GM23338 (cell line): ENCODE data around the gene FRA10AC1. TPM values are rescaled to one million over a fixed set of nuclear protein-coding genes. Genes with fewer than 3 reads are reported as not detected.

ENCODE experiments used
- ATAC-seq: fragments of 200-7000 bp; cut with Tn5 transposase; 3 replicates; pipeline ENCODE4 v1.9.1; 2020
- DNase-seq: peaks from one replicate; pipeline ENCODE4 v3.0.0-alpha.2; 2015; ENCODE audit warnings: low spot score
- H2AFZ ChIP-seq: fragments of 200-600 bp; sonication (generic); 2 replicates; pipeline ENCODE4 v1.8.0; 2016; ENCODE audit warnings: antibody characterized with exemption, mild to moderate bottlenecking, moderate library complexity
- H3F3A ChIP-seq: fragments of 200-600 bp; sonication (generic); replicated peaks from 2 replicates; pipeline ENCODE4 v1.8.0; 2017; ENCODE audit warnings: antibody characterized with exemption, mixed run types, low read depth
- H3K27ac ChIP-seq: fragments of 200-600 bp; sonication (generic); 2 replicates; pipeline ENCODE4 v1.6.1; 2016; ENCODE audit warnings: low read depth
- H3K27me3 ChIP-seq: fragments of 200-600 bp; sonication (generic); 2 replicates; pipeline ENCODE4 v1.8.0; 2016; ENCODE audit warnings: mild to moderate bottlenecking, mixed run types, moderate library complexity; ENCODE audit not compliant: insufficient read depth
- H3K36me3 ChIP-seq: fragments of 200-600 bp; sonication (generic); 2 replicates; pipeline ENCODE4 v1.8.0; 2016; ENCODE audit warnings: mild to moderate bottlenecking; ENCODE audit not compliant: insufficient read depth
- H3K4me1 ChIP-seq: fragments of 200-600 bp; sonication (generic); 2 replicates; pipeline ENCODE4 v1.8.0; 2016; ENCODE audit warnings: mild to moderate bottlenecking, moderate library complexity; ENCODE audit not compliant: insufficient read depth
- H3K4me2 ChIP-seq: fragments of 200-600 bp; sonication (generic); 2 replicates; pipeline ENCODE4 v1.7.1; 2017; ENCODE audit warnings: mixed run types
- H3K4me3 ChIP-seq: fragments of 200-600 bp; sonication (generic); 2 replicates; pipeline ENCODE4 v1.6.1; 2016; ENCODE audit warnings: mixed run types
- H3K79me2 ChIP-seq: fragments of 200-600 bp; sonication (generic); replicated peaks from 2 replicates; pipeline ENCODE4 v1.8.0; 2017; ENCODE audit warnings: mild to moderate bottlenecking; ENCODE audit not compliant: insufficient read depth
- H3K9me2 ChIP-seq: fragments of 200-600 bp; sonication (generic); 2 replicates; pipeline ENCODE4 v1.8.0; 2017; ENCODE audit not compliant: insufficient read depth
- H4K20me1 ChIP-seq: fragments of 200-600 bp; sonication (generic); replicated peaks from 2 replicates; pipeline ENCODE4 v1.8.0; 2017; ENCODE audit warnings: mild to moderate bottlenecking; ENCODE audit not compliant: insufficient read depth
- H3K27ac Mint-ChIP-seq: 2 replicates; pipeline ENCODE4 v1.8.0; 2020; ENCODE audit warnings: inconsistent platforms, mild to moderate bottlenecking, moderate library complexity, mixed read lengths
- H3K27me3 Mint-ChIP-seq: 3 replicates; pipeline ENCODE4 v1.8.0; 2022; ENCODE audit warnings: low read depth, mild to moderate bottlenecking, moderate library complexity, mixed read lengths, inconsistent platforms; ENCODE audit not compliant: insufficient read depth, poor library complexity
- H3K36me3 Mint-ChIP-seq: 3 replicates; pipeline ENCODE4 v1.8.0; 2021; ENCODE audit warnings: low read depth, mild to moderate bottlenecking, inconsistent platforms, moderate library complexity, mixed read lengths
- H3K4me1 Mint-ChIP-seq: 3 replicates; pipeline ENCODE4 v1.8.0; 2020; ENCODE audit warnings: mild to moderate bottlenecking, inconsistent platforms, mixed read lengths
- H3K4me3 Mint-ChIP-seq: 3 replicates; pipeline ENCODE4 v1.8.0; 2021; ENCODE audit warnings: moderate library complexity, mild to moderate bottlenecking, inconsistent platforms, mixed read lengths
- H3K9me3 Mint-ChIP-seq: 3 replicates; pipeline ENCODE4 v1.8.0; 2020; ENCODE audit warnings: moderate library complexity, mild to moderate bottlenecking, inconsistent platforms, mixed read lengths
- CREB1 ChIP-seq: fragments of 250-450 bp; sonication (Bioruptor Pico); IDR thresholded peaks from 2 replicates; pipeline ENCODE4 v1.5.0; 2020; ENCODE audit warnings: low read depth, mild to moderate bottlenecking, moderate library complexity
- EZH2 ChIP-seq: fragments of 200-600 bp; sonication (generic); IDR thresholded peaks from one replicate; pipeline ENCODE4 v1.8.0; 2017; ENCODE audit warnings: antibody characterized with exemption, mild to moderate bottlenecking, low read depth; ENCODE audit not compliant: unreplicated experiment
- EZH2phosphoT487 ChIP-seq: fragments of 200-600 bp; sonication (generic); IDR thresholded peaks from one replicate; pipeline ENCODE4 v1.8.1; 2018; ENCODE audit warnings: antibody characterized with exemption; ENCODE audit not compliant: unreplicated experiment
- JUNB ChIP-seq: IDR thresholded peaks from one replicate; pipeline ENCODE4 v1.6.1; 2016; ENCODE audit warnings: antibody characterized with exemption; ENCODE audit not compliant: unreplicated experiment
- NANOG ChIP-seq: IDR thresholded peaks from 2 replicates; pipeline ENCODE4 v1.6.1; 2016; ENCODE audit warnings: antibody characterized with exemption, borderline replicate concordance
- POLR2AphosphoS5 ChIP-seq: IDR thresholded peaks from 2 replicates; pipeline ENCODE4 v1.6.1; 2016; ENCODE audit warnings: antibody characterized with exemption, low read depth
- STAT1 ChIP-seq: IDR thresholded peaks from one replicate; pipeline ENCODE4 v1.6.1; 2016; ENCODE audit warnings: antibody characterized with exemption; ENCODE audit not compliant: unreplicated experiment
- ZNF114 ChIP-seq: fragments of 250-450 bp; sonication (Bioruptor Pico); IDR thresholded peaks from 2 replicates; pipeline ENCODE4 v1.5.0; 2020; ENCODE audit warnings: mild to moderate bottlenecking, moderate library complexity
- ZNF331 ChIP-seq: fragments of 250-450 bp; sonication (Bioruptor Pico); IDR thresholded peaks from 2 replicates; pipeline ENCODE4 v1.5.0; 2020; ENCODE audit warnings: low read depth, mild to moderate bottlenecking, moderate library complexity
- polyA plus RNA-seq: library from polyadenylated mRNA; unstranded; fragments of >200 nt; fragmentation: Nextera tagmentation; extraction: Ambion mirVana; gene quantifications from 2 replicates; pipeline ENCODE4 v1.2.1, GENCODE V29; 2016
- total RNA-seq: library from RNA; depleted of rRNA; stranded (reverse); fragments of >200 nt; shearing (Covaris generic); gene quantifications from 2 replicates; pipeline ENCODE4 v1.2.3, GENCODE V29; 2014
- TF ChIP-seq, protein P1 (sequence below): fragments of 250-450 bp; sonication (Bioruptor Pico); IDR thresholded peaks from 2 replicates; pipeline ENCODE4 v1.5.0; 2020; ENCODE audit warnings: mild to moderate bottlenecking, moderate library complexity
- TF ChIP-seq, protein P2 (sequence below): IDR thresholded peaks from one replicate; pipeline ENCODE4 v1.6.1; 2018; ENCODE audit warnings: antibody characterized with exemption; ENCODE audit not compliant: unreplicated experiment
- TF ChIP-seq, protein P3 (sequence below), 2 experiments: fragments of 200-600 bp in 1 of 2; sonication (generic) in 1 of 2; conservative IDR thresholded peaks; 2 replicates each; pipeline versions ENCODE4 v1.5.1 to v1.6.1; 2016 to 2017; ENCODE audit warnings: antibody characterized with exemption in 2 of 2, low read depth in 2 of 2, mild to moderate bottlenecking in 2 of 2, moderate library complexity in 1 of 2
- TF ChIP-seq, protein P4 (sequence below): IDR thresholded peaks from 2 replicates; pipeline ENCODE4 v1.6.1; 2016; ENCODE audit warnings: antibody characterized with exemption

Gene FRA10AC1
- total and polyA plus RNA-seq, 2 experiments from 2014 or later: 35.4 to 51.5 TPM

DNA sequence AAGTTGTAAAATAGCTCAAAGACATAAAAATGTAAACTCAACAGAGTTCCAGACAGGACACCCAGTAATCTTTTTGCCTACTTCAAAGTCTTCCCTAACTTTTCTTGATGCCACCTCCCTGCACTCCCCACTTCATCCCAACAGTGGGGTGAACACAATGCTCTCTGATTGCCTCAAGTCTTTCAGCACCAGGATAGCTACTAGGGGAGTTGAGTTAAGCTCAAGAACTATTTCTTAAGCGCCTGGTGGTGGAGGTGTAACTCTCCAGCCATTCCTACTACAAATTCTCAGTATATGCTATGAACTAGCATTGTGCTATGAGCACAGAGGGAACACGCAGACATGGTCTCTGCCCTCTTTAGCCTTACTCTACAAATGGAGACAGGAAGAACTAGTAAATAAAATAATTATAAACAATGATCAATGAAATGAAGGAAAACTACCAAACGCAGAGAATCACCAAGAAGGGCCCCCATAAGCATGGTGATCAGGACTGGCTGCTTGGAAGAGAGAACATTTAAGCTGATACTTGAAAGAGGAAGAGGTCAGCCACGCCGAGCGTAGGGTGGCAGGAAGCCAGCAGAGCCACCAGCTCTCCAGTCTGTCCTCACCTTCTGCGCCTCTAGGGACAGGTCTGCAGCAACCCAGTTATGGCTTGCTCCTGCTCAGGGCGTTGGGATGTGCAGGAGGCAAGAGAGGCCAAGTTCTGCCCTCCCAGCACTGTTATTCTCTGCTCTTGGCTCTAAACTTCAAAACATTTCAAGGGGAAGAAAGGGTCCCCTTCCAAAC lies 16.7 kb upstream of the FRA10AC1 start:
- Histone ChIP-seq H3K4me3 (0 out of 2 replicates have a peak overlapping the region, but pooled peaks have one; percentile 12), H3K79me2 (no peaks in the 10 kb centered on the region), H3K27me3 (no peaks in the 10 kb centered on the region), H3K4me1 (peaks cover 35% of the 10 kb centered on the region), H4K20me1 (no peaks in the 10 kb centered on the region), H3F3A (no peaks in the 10 kb centered on the region), H3K9me2 (0 out of 2 replicates have a peak, but pooled peaks cover 2% of the 10 kb centered on the region), H3K36me3 (0 out of 2 replicates have a peak, but pooled peaks cover 3% of the 10 kb centered on the region), H3K27ac (no peak overlapping the region), H3K4me2 (peak overlapping the region; percentile 68), H2AFZ (peak overlapping the region; percentile 83)
- TF ChIP-seq ZNF114 (CRISPR knock-in tag): no peak
- no peak for TF ChIP-seq STAT1
- TF ChIP-seq, protein P1, sequence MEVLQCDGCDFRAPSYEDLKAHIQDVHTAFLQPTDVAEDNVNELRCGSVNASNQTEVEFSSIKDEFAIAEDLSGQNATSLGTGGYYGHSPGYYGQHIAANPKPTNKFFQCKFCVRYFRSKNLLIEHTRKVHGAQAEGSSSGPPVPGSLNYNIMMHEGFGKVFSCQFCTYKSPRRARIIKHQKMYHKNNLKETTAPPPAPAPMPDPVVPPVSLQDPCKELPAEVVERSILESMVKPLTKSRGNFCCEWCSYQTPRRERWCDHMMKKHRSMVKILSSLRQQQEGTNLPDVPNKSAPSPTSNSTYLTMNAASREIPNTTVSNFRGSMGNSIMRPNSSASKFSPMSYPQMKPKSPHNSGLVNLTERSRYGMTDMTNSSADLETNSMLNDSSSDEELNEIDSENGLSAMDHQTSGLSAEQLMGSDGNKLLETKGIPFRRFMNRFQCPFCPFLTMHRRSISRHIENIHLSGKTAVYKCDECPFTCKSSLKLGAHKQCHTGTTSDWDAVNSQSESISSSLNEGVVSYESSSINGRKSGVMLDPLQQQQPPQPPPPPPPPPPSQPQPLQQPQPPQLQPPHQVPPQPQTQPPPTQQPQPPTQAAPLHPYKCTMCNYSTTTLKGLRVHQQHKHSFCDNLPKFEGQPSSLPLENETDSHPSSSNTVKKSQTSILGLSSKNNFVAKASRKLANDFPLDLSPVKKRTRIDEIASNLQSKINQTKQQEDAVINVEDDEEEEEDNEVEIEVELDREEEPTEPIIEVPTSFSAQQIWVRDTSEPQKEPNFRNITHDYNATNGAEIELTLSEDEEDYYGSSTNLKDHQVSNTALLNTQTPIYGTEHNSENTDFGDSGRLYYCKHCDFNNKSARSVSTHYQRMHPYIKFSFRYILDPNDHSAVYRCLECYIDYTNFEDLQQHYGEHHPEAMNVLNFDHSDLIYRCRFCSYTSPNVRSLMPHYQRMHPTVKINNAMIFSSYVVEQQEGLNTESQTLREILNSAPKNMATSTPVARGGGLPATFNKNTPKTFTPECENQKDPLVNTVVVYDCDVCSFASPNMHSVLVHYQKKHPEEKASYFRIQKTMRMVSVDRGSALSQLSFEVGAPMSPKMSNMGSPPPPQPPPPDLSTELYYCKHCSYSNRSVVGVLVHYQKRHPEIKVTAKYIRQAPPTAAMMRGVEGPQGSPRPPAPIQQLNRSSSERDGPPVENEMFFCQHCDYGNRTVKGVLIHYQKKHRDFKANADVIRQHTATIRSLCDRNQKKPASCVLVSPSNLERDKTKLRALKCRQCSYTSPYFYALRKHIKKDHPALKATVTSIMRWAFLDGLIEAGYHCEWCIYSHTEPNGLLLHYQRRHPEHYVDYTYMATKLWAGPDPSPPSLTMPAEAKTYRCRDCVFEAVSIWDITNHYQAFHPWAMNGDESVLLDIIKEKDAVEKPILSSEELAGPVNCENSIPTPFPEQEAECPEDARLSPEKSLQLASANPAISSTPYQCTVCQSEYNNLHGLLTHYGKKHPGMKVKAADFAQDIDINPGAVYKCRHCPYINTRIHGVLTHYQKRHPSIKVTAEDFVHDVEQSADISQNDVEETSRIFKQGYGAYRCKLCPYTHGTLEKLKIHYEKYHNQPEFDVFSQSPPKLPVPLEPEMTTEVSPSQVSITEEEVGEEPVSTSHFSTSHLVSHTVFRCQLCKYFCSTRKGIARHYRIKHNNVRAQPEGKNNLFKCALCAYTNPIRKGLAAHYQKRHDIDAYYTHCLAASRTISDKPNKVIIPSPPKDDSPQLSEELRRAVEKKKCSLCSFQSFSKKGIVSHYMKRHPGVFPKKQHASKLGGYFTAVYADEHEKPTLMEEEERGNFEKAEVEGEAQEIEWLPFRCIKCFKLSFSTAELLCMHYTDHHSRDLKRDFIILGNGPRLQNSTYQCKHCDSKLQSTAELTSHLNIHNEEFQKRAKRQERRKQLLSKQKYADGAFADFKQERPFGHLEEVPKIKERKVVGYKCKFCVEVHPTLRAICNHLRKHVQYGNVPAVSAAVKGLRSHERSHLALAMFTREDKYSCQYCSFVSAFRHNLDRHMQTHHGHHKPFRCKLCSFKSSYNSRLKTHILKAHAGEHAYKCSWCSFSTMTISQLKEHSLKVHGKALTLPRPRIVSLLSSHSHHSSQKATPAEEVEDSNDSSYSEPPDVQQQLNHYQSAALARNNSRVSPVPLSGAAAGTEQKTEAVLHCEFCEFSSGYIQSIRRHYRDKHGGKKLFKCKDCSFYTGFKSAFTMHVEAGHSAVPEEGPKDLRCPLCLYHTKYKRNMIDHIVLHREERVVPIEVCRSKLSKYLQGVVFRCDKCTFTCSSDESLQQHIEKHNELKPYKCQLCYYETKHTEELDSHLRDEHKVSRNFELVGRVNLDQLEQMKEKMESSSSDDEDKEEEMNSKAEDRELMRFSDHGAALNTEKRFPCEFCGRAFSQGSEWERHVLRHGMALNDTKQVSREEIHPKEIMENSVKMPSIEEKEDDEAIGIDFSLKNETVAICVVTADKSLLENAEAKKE: no peak
- TF ChIP-seq POLR2AphosphoS5: no peak
- TF ChIP-seq, protein P2, sequence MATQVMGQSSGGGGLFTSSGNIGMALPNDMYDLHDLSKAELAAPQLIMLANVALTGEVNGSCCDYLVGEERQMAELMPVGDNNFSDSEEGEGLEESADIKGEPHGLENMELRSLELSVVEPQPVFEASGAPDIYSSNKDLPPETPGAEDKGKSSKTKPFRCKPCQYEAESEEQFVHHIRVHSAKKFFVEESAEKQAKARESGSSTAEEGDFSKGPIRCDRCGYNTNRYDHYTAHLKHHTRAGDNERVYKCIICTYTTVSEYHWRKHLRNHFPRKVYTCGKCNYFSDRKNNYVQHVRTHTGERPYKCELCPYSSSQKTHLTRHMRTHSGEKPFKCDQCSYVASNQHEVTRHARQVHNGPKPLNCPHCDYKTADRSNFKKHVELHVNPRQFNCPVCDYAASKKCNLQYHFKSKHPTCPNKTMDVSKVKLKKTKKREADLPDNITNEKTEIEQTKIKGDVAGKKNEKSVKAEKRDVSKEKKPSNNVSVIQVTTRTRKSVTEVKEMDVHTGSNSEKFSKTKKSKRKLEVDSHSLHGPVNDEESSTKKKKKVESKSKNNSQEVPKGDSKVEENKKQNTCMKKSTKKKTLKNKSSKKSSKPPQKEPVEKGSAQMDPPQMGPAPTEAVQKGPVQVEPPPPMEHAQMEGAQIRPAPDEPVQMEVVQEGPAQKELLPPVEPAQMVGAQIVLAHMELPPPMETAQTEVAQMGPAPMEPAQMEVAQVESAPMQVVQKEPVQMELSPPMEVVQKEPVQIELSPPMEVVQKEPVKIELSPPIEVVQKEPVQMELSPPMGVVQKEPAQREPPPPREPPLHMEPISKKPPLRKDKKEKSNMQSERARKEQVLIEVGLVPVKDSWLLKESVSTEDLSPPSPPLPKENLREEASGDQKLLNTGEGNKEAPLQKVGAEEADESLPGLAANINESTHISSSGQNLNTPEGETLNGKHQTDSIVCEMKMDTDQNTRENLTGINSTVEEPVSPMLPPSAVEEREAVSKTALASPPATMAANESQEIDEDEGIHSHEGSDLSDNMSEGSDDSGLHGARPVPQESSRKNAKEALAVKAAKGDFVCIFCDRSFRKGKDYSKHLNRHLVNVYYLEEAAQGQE: no peak
- TF ChIP-seq, protein P3, sequence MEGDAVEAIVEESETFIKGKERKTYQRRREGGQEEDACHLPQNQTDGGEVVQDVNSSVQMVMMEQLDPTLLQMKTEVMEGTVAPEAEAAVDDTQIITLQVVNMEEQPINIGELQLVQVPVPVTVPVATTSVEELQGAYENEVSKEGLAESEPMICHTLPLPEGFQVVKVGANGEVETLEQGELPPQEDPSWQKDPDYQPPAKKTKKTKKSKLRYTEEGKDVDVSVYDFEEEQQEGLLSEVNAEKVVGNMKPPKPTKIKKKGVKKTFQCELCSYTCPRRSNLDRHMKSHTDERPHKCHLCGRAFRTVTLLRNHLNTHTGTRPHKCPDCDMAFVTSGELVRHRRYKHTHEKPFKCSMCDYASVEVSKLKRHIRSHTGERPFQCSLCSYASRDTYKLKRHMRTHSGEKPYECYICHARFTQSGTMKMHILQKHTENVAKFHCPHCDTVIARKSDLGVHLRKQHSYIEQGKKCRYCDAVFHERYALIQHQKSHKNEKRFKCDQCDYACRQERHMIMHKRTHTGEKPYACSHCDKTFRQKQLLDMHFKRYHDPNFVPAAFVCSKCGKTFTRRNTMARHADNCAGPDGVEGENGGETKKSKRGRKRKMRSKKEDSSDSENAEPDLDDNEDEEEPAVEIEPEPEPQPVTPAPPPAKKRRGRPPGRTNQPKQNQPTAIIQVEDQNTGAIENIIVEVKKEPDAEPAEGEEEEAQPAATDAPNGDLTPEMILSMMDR (conservative IDR thresholded peaks at IDR 0.05; ENCODE audit: low read depth in 2 of 2): no peak
- no peak for TF ChIP-seq NANOG
- TF ChIP-seq EZH2: no peak
- no peak for TF ChIP-seq CREB1 (CRISPR knock-in tag)
- no peak for TF ChIP-seq ZNF331 (CRISPR knock-in tag)
- TF ChIP-seq, protein P4, sequence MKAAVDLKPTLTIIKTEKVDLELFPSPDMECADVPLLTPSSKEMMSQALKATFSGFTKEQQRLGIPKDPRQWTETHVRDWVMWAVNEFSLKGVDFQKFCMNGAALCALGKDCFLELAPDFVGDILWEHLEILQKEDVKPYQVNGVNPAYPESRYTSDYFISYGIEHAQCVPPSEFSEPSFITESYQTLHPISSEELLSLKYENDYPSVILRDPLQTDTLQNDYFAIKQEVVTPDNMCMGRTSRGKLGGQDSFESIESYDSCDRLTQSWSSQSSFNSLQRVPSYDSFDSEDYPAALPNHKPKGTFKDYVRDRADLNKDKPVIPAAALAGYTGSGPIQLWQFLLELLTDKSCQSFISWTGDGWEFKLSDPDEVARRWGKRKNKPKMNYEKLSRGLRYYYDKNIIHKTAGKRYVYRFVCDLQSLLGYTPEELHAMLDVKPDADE: no peak
- TF ChIP-seq JUNB: no peak
- TF ChIP-seq EZH2phosphoT487: no peak
- H3K27ac Mint-ChIP-seq: no peak overlapping the region
- H3K9me3 Mint-ChIP-seq: no peaks in the 10 kb centered on the region
- H3K4me1 Mint-ChIP-seq: peaks cover 20% of the 10 kb centered on the region
- H3K36me3 Mint-ChIP-seq: no peaks in the 10 kb centered on the region
- ATAC-seq: peak; percentile 80
- peaks cover 2% of the 10 kb centered on the region for H3K27me3 Mint-ChIP-seq
- peak; percentile 30 for DNase-seq
- H3K4me3 Mint-ChIP-seq: no peak overlapping the region
